HCT116 (cell line): ENCODE measurements around the gene LTC4S. TPM values are rescaled to one million over a fixed set of nuclear protein-coding genes. Genes with fewer than 3 reads are reported as not detected.

ENCODE experiments used
- ATAC-seq: fragments of 200-7000 bp; cut with Tn5 transposase; 2 replicates; pipeline ENCODE4 v1.9.1; 2020; ENCODE audit warnings: mild to moderate bottlenecking, moderate library complexity
- BruUV-seq: library from RNA; stranded (reverse); fragments of 400-500 nt; replicated peaks from 2 replicates; lab custom pipeline; 2021; lab: Mats Ljungman, UMichigan
- CTCF ChIA-PET: fragments of 300-600 bp; sonication (Branson Sonifier 250); formaldehyde crosslinking; loops from one replicate; lab custom pipeline; 2021; ENCODE audit warnings: antibody characterized with exemption; lab: Charles Lee
- POLR2A ChIA-PET: fragments of 300-600, 350-600 bp; sonication (Branson Sonifier 250); formaldehyde crosslinking; loops from one replicate; lab custom pipeline; 2021; ENCODE audit warnings: antibody characterized with exemption; lab: Charles Lee
- RAD21 ChIA-PET, 2 experiments: fragments of 300-600 bp; sonication (Branson Sonifier 250); formaldehyde crosslinking; loops; one replicate each; lab custom pipeline; 2023; ENCODE audit warnings: low total read pairs in 2 of 2; ENCODE audit not compliant: uncharacterized antibody in 2 of 2, unreplicated experiment in 2 of 2, low non-redundant PET in 1 of 2; lab: Charles Lee
- DNase-seq: peaks from one replicate; pipeline ENCODE4 v3.0.0-alpha.2; 2010; ENCODE audit warnings: low read depth, low spot score
- H2AFZ ChIP-seq: fragments of 200-600 bp; shearing (Covaris generic), sonication (generic); 2 replicates; pipeline ENCODE4 v1.6.1; 2017; ENCODE audit warnings: low read depth, mixed run types, mixed read lengths, antibody characterized with exemption, low read length; ENCODE audit not compliant: poor library complexity, severe bottlenecking
- H3K27ac ChIP-seq: 2 replicates; pipeline ENCODE4 v1.5.1; 2012; ENCODE audit warnings: low read depth, low read length
- H3K27me3 ChIP-seq: fragments of 200-600 bp; sonication (generic); 2 replicates; pipeline ENCODE4 v1.6.1; 2016; ENCODE audit warnings: mixed run types, low read length, mixed read lengths; ENCODE audit not compliant: insufficient read depth
- H3K36me3 ChIP-seq, 2 experiments: fragments of 200-500 bp in 1 of 2; fragments of 200-600 bp in 1 of 2; sonication (Bioruptor generic) in 1 of 2; sonication (generic) in 1 of 2; 2 replicates each; pipeline versions ENCODE4 v1.5.1 to v1.6.1; 2014 to 2016; ENCODE audit warnings: low read length in 2 of 2, inconsistent platforms in 1 of 2, mixed read lengths in 1 of 2, mixed run types in 1 of 2; ENCODE audit not compliant: insufficient read depth in 2 of 2, control insufficient read depth in 1 of 2
- H3K4me1 ChIP-seq, 2 experiments: fragments of 200-600 bp in 1 of 2; sonication (generic) in 1 of 2; 2 replicates each; pipeline versions ENCODE4 v1.5.1 to v1.6.1; 2012 to 2017; ENCODE audit warnings: low read length in 2 of 2, inconsistent platforms in 1 of 2, mild to moderate bottlenecking in 1 of 2, mixed read lengths in 1 of 2, mixed run types in 1 of 2, moderate library complexity in 1 of 2; ENCODE audit not compliant: insufficient read depth in 2 of 2, control insufficient read depth in 1 of 2
- H3K4me2 ChIP-seq: fragments of 200-600 bp; sonication (generic); 2 replicates; pipeline ENCODE4 v1.6.1; 2017; ENCODE audit warnings: mixed run types, low read length, mixed read lengths
- H3K4me3 ChIP-seq, 2 experiments: fragments of 200-600 bp in 1 of 2; sonication (generic) in 1 of 2; replicated peaks in 1 of 2; 2 replicates each; pipeline ENCODE4 v1.5.1; 2011 to 2016; ENCODE audit warnings: low read length in 2 of 2, control low read depth in 1 of 2, low read depth in 1 of 2, mild to moderate bottlenecking in 1 of 2, mixed read lengths in 1 of 2, mixed run types in 1 of 2
- H3K79me2 ChIP-seq: fragments of 200-600 bp; sonication (generic); 2 replicates; pipeline ENCODE4 v1.6.1; 2017; ENCODE audit warnings: mild to moderate bottlenecking, mixed run types, low read length, moderate library complexity, mixed read lengths; ENCODE audit not compliant: insufficient read depth
- H3K9ac ChIP-seq: fragments of 200-600 bp; sonication (generic); 2 replicates; pipeline ENCODE4 v1.6.1; 2016; ENCODE audit warnings: low read length, mixed read lengths
- H3K9me2 ChIP-seq: fragments of 200-600 bp; sonication (generic), shearing (Covaris generic); 2 replicates; pipeline ENCODE4 v1.6.1; 2017; ENCODE audit warnings: mixed run types, mild to moderate bottlenecking, moderate library complexity; ENCODE audit not compliant: insufficient read depth
- H3K9me3 ChIP-seq, 2 experiments: fragments of 200-500 bp in 1 of 2; fragments of 200-600 bp in 1 of 2; sonication (Bioruptor generic) in 1 of 2; sonication (generic) in 1 of 2; 2 replicates each; pipeline ENCODE4 v1.6.1; 2014 to 2017; ENCODE audit warnings: low read length in 2 of 2, mixed read lengths in 2 of 2, inconsistent platforms in 1 of 2, low read depth in 1 of 2, mild to moderate bottlenecking in 1 of 2, mixed run types in 1 of 2, moderate library complexity in 1 of 2; ENCODE audit not compliant: control insufficient read depth in 1 of 2, insufficient read depth in 1 of 2
- H4K20me1 ChIP-seq: fragments of 200-600 bp; sonication (generic), shearing (Covaris generic); 2 replicates; pipeline ENCODE4 v1.6.1; 2017; ENCODE audit warnings: mixed run types, mild to moderate bottlenecking, moderate library complexity; ENCODE audit not compliant: insufficient read depth
- ATF3 ChIP-seq: IDR thresholded peaks from 2 replicates; pipeline ENCODE4 v1.6.1; 2012
- CBX3 ChIP-seq: IDR thresholded peaks from 2 replicates; pipeline ENCODE4 v1.6.1; 2012; ENCODE audit warnings: low read depth
- CTCF ChIP-seq, 3 experiments: fragments of 200-600 bp in 1 of 3; sonication (generic) in 1 of 3; IDR thresholded peaks in 2 of 3; conservative IDR thresholded peaks in 1 of 3; 2 replicates each; pipeline ENCODE4 v1.5.1; 2012 to 2017; ENCODE audit warnings: low read depth in 2 of 3, low read length in 2 of 3, antibody characterized with exemption in 1 of 3, borderline replicate concordance in 1 of 3, control low read depth in 1 of 3, mild to moderate bottlenecking in 1 of 3, mixed read lengths in 1 of 3, mixed run types in 1 of 3, moderate library complexity in 1 of 3; ENCODE audit not compliant: insufficient read depth in 1 of 3
- ELF1 ChIP-seq: IDR thresholded peaks from 2 replicates; pipeline ENCODE4 v1.6.1; 2012; ENCODE audit warnings: low read depth, borderline replicate concordance
- EZH2 ChIP-seq: fragments of 200-600 bp; sonication (generic); IDR thresholded peaks from 2 replicates; pipeline ENCODE4 v1.6.1; 2017; ENCODE audit warnings: antibody characterized with exemption, mixed run types
- JUND ChIP-seq: IDR thresholded peaks from 2 replicates; pipeline ENCODE4 v1.6.1; 2012
- MAX ChIP-seq: IDR thresholded peaks from 2 replicates; pipeline ENCODE4 v1.6.1; 2012
- POLR2AphosphoS5 ChIP-seq: IDR thresholded peaks from 2 replicates; pipeline ENCODE4 v1.6.1; 2011; ENCODE audit warnings: mild to moderate bottlenecking, low read depth, low read length, moderate library complexity
- RAD21 ChIP-seq: IDR thresholded peaks from 2 replicates; pipeline ENCODE4 v1.6.1; 2012; ENCODE audit warnings: low read depth, mild to moderate bottlenecking
- REST ChIP-seq: IDR thresholded peaks from 2 replicates; pipeline ENCODE4 v1.6.1; 2012; ENCODE audit warnings: low read depth
- SIN3A ChIP-seq: IDR thresholded peaks from 2 replicates; pipeline ENCODE4 v1.6.1; 2012; ENCODE audit warnings: low read depth
- SP1 ChIP-seq: IDR thresholded peaks from 2 replicates; pipeline ENCODE4 v1.6.1; 2012; ENCODE audit warnings: low read depth
- SRF ChIP-seq: IDR thresholded peaks from 2 replicates; pipeline ENCODE4 v1.6.1; 2012; ENCODE audit warnings: low read depth
- ZBTB33 ChIP-seq: IDR thresholded peaks from 2 replicates; pipeline ENCODE4 v1.6.1; 2011; ENCODE audit warnings: mild to moderate bottlenecking, low read length, moderate library complexity; ENCODE audit not compliant: insufficient replicate concordance; ENCODE audit errors: extremely low read depth
- ZFX ChIP-seq: fragments of 450-650 bp; IDR thresholded peaks from 2 replicates; pipeline ENCODE4 v1.6.1; 2017
- intact Hi-C: fragments of 100-400 bp; cut with micrococcal nuclease; formaldehyde crosslinking; loops from 2 replicates; pipeline ENCODE4 v1.10.0; 2022
- total RNA-seq: library from RNA; stranded (reverse); gene quantifications from one replicate; pipeline ENCODE4 v1.2.1, GENCODE V29; 2021; ENCODE audit not compliant: unreplicated experiment

The LTC4S gene
- total RNA-seq, 1 experiment from 2014 or later: 5.0 TPM

- TF ChIP-seq ZBTB33: no peak
- no peak for TF ChIP-seq ATF3
- no peak for TF ChIP-seq POLR2AphosphoS5
- no peak for TF ChIP-seq SP1
These were observed 6.9 kb upstream of the LTC4S start (continued) for GRCh38 chr5:179786861-179787260.

GRCh38 chr5:179788193-179788854 is 5.5 kb upstream of the LTC4S start:
- RAD21 ChIA-PET: no interaction called here
- H3K79me2 ChIP-seq: no peaks in the 10 kb centered on the region
- no peak for ATAC-seq
- CTCF ChIA-PET: no interaction called here
- H3K27me3 ChIP-seq: no peaks in the 10 kb centered on the region
- no peaks in the 10 kb centered on the region for H3K9me2 ChIP-seq
- no peak overlapping the region for H2AFZ ChIP-seq
- no peaks in the 10 kb centered on the region for H3K4me1 ChIP-seq
- H3K9me3 ChIP-seq: no peaks in the 10 kb centered on the region
- H3K4me2 ChIP-seq: no peak overlapping the region
- no peaks in the 10 kb centered on the region for H3K36me3 ChIP-seq
- intact Hi-C loops: no loop called here
- no peak overlapping the region for H3K9ac ChIP-seq
- no peak overlapping the region for H3K4me3 ChIP-seq
- TF ChIP-seq JUND (no peak), EZH2 (no peak), REST (no peak), CBX3 (no peak), CTCF (IDR thresholded peaks at IDR 0.05 in 2 of 3, conservative IDR thresholded peaks at IDR 0.05 in 1 of 3; ENCODE audit: borderline replicate concordance in 1 of 3, insufficient read depth in 1 of 3, low read depth in 2 of 3, low read length in 2 of 3) (no peak), MAX (no peak), SIN3A (no peak), RAD21 (no peak), ZFX (no peak), ELF1 (no peak), SRF (no peak)
- no peak overlapping the region for H3K27ac ChIP-seq
- no peak for DNase-seq
- no peaks in the 10 kb centered on the region; the same call in 1 of the 2 replicates for H4K20me1 ChIP-seq
- BruUV-seq: no TSS peak
- POLR2A ChIA-PET: no interaction called here
